ENCODE measurements around the gene ZEB2.

Gene ZEB2

DNA sequence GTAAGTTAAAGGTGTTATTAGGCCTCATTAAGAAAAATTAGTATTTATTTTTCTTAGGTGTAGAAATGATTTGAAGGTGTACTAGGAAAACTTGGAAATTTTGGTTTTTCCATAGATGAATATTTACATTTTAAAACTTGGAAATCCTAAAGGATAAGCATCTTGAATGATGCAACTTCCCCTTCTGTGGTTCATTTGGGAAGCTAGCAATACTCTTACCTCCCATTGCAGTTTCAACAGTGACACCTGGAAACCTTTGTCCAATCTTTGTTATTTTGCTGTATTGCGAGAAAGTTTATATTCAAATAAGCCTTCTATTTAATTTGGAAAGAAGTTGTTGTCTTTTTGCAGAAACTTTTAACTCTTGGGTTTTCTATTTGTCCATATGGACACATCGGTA is 68.5 kb downstream of the ZEB2 start:
- DNase-seq (ENCODE audit: low spot score), result no peak

DNA sequence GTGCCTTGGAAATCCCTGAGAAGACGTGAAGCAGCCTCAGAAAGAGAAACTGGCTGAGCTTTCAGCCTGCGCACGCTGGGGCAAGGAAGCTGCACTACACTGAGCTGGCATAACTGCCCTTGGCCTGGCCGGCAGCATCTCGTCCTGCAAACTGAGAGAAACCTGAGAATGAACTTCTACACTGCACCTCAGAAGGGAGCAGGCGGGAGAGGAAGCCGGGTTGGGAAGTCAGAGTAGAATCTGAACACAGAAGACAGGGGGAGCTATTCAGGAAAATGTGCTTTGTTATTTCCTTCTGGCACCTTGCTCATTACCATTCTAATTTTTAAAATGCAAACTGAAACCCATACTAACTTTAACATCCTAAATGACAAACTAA is 70.9 kb downstream of the ZEB2 start:
- DNase-seq (ENCODE audit: low spot score), result peak; percentile 52

DNA sequence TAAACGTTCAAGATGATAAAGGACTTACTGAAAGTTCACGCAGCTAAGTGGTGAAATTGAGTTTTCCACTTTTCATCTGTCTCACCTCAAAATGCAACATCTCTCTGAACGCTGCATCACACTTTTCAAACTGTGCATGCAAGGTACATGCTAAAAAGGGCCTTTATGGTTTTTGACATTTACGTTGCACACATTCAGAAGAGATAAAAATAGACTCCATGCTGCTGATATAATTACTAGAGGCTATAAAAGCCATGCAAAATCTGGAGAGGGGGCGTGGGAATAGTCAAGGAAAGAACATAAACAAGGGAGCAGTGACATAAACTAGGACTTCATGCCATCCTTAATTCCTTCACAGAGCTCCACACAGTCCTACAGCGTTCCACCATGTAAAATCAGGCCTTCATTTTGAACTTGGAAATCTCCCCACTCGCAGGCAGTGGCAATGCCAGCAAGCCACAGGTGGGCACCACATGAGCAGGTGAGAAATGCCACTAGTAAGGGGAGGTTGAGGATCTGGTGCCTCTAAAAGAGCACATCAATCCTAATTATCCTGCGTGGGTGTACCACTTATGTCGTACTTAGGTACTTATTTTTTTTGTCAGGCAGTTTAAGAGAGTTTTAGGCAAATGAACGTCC is 71.4 kb downstream of the ZEB2 start:
- DNase-seq (ENCODE audit: low spot score), result no peak

DNA sequence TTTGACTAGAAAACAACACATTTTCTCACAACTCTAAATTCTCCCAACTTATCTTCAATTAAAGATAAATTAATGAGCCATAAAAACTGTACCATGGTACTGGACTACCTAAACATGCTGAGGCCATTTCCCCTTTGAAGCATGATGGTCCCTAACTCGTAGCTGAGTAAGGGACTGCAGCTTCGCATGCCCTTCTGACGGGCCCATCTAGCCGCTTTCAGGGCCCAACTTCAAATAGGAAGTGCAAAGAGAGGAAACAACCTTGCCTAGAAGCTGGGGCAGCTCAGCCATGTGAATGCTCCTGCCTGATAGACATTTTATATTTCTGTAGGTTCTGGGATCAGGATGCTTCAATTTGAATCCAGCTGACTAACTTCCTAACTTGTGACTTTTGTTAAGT is 72.4 kb downstream of the ZEB2 start:
- DNase-seq (ENCODE audit: low spot score), result no peak

DNA sequence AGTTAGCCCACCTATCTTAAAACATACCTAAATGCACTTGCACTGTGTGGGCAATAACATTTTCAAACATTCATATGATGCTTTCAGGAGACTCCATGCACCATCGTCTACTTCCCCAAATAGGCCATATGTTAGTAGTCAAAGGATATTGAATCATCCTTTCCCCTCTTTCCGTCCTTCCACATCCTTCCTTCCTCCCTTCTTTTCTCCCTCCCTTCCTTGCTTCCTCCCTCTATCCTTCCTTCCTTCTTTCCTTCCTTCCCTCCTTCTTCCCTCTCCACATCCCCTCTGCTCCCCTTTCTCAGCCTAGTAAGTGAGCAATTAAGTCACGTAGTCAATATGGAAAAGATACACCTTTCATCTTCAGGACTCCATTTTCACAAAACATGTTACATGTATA is 73.8 kb downstream of the ZEB2 start:
- DNase-seq (ENCODE audit: low spot score), result no peak

DNA sequence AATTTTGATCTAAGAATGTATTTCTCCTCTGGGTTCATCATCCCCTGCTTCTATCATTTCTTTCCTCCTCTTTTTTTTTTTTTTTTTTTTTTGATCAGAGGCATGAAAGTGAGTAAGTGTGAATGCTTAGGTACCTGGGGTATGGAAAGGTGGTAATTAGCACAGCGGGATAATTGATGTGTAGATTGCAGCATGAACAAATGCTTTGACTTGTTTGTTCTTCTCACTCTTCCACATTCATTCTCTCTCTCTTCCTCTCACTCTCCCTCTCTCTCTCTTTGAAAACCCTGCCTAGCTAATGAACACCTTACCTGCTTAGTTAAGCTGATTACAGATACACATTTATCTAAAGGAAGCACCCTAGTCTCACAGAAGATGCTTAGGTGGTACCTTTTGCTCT is 74.7 kb downstream of the ZEB2 start:
- DNase-seq (ENCODE audit: low spot score), result no peak

DNA sequence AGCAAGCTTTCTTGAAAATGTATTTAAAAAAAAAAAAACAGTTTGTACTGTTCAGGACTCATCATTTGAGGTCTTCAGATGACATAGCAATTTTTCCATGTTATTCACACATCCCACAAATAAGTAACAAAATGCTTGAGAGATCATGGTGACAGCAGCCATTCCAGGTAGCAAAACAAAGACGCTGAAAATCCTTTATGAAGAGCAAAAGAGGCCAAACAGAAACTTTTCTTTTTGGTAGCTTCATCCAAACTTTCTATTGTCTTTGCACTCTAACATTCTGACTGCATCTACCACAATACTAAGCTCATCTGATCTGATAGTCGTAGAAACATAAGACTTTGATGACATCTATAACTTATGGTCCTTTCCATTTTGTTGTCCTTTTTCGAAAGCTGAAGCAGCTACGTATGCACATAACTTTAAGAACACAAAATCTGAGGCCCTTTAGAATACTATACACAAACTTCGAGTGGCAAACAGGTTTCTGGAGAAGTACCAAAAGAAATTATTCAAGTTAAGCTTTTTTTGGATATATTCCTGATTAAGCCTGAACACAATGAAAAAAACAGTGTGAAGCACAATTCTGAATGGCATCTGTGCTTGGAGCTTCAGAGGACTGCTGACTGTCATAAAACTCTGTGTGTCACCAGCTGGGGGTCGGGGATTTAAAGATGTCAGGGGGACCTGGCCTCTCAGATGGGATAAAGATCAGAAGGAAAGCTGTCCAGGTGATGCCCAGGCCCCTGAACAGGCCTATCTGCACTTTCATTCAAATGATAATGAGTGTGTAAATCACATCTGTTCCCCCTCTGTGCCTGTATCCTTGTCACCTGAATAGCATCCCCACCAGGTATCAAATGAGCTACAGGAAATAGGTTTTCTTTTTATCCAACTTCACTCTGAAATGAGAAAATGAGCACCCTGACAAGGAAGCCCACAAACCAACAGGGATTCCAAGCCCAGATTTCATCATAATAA is 75.8 kb downstream of the ZEB2 start:
- DNase-seq (ENCODE audit: low spot score), result peak; percentile 22

DNA sequence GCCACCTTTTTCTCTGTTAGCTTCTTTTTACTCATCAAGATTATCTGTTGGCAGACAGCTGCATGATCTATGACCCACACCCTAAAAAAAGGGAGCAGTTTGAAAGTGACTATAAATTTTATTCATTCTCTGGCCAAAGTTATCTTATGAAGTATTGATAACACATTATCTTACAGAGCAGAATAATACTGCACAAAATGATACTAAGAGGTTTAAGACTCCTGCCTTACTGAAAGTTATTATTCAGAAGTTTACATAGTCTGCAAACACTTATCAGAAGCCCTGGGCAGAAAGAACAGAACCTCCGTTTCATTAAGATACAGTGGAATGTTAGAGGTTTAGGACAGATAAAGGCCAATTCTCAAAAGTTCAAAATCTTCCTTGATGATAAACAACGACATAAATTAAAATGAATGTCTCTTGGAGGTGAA is 78.2 kb downstream of the ZEB2 start:
- DNase-seq (ENCODE audit: low spot score), result no peak

DNA sequence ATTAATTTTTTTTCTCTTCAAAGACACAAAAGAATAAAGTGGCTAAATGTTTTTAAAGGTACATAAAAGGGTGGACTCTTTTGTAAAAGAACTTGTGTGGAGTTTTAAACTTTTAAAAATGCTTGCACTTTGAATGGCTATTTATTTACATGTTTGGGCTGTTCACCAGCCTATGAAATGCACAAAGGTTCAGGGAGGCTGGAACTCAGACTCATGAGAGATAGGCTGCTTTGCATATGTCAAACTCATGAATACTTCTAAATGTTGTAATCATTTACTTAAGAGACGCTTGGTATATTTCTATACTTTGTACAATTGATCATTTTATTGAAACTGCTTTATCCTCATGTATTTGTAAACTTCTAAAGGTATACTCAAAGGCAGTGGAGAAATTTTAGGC is 79.9 kb downstream of the ZEB2 start:
- no peak for DNase-seq (ENCODE audit: low spot score)

DNA sequence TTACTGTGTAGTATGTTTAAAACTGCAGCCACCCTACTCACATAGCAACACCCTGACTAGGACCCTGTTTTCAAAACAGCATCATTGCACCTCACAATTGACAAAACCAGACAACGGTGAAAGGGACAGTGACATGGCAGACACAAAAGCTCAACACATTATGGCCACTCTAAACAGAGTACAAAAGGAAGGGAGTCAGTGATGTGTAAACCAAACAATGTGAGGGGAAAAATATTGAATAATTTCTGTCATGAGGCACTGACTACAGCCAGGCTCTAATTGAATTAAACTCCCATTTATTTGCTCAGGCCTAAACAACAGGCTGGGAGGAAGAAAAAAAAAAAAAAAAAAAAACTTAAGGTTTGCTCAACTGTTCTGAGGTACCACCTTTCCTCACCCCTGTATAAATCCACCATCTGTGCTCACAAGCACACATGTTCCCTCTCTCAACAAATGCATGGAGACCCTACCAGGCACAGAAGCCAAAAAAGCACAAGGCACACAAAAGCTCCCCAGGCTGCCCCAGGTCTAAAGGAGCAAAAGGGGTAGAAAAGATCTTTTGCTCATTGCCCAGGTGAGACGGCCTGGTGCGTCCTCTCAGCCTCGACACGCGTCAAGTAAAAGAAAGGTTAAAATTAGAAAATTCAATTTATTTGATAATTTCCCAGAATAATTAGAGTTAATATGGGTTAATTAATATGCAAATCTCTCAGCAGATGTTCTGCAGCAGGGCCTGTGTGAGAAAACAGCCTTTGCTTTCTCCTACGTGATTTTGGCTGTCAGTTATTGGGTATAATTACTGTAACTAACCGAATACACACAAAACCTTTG is 80.9 kb downstream of the ZEB2 start:
- DNase-seq (ENCODE audit: low spot score), result no peak

DNA sequence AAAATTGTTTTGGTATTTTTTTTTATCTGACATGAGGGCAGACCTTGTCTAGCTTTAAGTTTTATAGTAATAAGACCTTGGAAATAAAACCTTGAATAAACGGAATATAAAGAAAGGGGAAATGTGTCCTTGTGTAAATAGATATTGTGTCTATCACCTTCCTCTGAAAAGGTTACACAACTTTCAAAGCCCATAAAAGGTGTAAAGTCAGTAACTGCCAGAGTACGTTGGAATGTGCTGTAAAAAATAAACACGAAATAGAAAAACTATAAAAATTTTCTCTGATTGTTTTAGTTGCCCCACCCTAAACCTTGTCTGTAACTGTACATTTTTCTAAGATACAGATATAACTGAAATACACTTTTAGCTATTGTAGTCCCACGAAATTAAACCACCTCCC is 82.3 kb downstream of the ZEB2 start:
- no peak for DNase-seq (ENCODE audit: low spot score)

DNA sequence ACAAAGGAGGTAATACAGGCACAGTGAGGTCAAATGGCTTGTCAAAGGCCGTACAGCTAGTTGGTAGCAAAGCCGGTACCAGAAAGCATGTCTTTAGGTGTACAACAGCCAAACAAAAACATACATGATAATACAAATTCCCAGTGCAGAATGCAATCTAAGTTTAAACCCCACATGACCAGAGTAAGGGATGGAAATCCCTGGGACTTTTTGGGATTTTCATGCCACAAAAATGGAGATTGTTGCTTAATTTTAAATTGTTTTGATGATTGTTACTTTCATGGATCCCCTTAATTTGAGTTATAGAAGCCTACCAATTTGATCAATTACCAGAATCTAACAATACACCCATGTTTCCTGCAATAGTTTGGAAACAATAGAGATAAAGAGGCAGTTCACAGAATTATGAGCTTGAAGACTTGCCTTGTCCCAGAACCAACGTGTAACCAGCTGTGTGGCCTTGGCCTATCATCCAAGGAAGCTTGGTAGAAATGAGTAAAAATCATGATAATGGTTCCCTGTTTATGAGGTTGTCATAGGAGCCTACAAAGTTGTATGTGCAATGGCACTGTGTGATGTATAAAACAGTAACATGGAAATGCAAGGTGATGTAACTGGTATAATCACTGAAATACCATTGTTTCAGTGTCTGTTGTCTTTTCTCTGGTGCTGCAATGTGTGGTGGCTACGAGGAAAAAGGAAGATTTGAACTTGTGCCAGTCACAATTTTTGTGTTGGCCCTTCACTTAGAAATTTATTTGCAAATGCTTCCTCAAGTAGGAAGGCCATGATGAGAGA is 85.3 kb downstream of the ZEB2 start:
- DNase-seq (ENCODE audit: low spot score), result no peak

DNA sequence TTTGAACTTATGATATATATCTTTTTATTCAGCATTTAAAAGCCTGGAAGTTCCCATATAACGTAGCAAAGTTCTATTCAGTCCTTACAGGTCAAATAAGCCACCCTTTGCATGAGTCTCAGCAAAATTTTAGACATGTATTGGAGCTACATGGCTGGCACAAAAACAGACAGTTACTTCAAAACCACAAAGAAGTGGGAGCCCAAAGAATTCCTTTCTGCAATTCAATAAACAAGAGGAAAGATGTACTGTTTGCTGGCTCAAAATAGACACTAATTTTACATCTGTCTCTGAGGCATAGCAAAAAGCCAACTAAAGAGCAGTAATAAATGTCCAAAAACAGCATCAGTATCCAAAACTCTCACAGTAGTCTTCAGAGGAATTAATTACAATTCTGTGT is 87.0 kb downstream of the ZEB2 start:
- DNase-seq (ENCODE audit: low spot score), result no peak

DNA sequence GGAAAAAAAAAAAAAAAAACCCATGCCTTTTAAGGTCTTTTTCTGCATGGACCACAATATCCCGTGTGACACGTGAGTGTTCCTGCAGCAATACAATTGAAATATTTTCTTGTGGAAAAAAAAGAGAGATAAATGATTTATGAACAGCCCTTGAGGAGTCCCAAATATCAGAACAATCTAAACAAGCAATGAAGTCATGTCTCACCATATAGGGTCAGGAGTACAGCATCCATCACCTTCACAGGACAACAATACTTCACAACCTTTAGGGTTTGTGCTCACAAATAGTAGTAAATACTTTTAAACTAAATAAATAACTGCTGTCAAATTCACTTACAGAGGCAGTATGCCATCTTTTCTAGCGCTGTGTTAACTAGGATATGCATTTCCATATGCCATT is 87.9 kb downstream of the ZEB2 start:
- DNase-seq (ENCODE audit: low spot score), result no peak

DNA sequence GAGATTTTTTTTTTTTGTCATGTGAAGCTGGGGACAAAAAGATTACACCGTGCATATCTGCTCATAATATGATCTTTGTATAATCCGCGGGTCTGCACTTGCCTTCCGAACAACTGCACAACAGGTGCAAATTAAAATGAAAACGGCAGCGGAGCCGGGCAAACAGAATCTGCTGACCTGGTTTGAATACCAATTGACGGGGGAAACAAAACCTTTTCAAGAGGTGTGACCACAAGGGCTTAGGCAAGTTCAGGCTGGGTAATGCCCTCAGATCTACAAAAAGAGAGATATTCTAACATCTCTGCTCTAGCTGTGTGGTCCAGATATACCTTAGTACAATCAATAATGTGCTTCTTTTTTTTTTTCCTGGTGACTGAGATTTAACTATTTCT is 88.5 kb downstream of the ZEB2 start:
- DNase-seq (ENCODE audit: low spot score), result peak; percentile 16

DNA sequence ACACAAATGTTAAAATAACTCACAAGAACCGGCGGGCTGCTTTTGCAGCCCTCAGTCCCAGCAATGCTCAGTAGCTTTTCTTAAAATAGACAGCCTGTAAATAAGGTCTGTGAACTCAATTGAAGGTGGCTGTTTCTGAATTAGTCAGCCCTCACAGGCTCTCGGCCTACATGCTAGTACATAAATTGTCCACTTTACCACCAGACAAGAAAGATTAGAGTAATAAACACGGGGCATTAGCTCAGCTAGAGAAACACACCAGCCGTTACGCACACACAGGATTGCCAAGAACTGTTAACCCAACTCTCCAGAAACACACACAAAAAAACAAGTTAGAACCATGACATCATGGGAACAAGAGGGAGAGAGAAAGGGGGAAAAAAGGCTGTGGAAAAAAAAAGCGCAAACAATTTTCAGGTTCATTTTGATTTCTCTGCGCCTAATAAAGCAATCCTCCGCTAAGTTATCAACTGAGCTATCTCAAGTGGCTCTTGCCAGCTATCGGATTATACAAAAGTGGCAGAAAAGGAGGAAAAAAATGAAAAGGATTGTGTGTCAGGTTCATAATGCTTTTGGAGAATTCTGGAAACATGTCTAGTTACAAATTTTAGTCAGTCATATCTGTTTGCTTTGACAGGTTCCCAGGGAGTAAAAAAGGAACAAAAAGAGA is 89.1 kb downstream of the ZEB2 start:
- no peak for DNase-seq (ENCODE audit: low spot score)

DNA sequence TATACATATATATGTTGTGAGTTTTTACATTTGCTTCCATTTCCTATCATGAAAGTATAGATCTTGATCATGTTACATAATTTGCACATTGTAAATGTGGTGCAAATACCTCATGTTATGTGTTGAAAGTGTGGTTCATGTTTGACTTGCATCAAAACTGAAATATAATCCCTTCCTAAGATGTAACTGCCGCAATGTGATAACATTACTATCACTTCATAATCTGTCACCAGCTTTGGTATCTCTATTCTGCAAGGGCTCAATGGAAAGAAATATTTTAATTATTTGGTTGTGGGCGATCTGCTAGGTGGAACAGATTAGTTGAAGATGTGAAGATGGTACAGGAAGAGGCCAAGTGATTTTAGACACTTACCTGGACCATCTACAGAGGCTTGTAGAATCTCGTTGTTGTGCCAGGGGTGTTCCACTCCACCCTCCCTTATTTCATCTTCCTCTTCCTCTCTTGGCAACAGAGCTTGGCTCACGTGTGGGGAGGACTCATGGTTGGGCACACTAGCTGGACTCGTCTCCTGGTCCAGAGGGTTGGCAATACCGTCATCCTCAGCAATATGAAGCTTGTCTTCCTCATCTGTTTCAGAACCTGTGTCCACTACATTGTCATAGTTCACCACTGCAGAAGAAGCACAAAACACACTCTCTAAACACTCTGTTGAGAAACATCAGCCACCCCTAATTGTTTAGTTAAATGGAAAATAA is 90.4 kb downstream of the ZEB2 start:
- DNase-seq (ENCODE audit: low spot score), result no peak

DNA sequence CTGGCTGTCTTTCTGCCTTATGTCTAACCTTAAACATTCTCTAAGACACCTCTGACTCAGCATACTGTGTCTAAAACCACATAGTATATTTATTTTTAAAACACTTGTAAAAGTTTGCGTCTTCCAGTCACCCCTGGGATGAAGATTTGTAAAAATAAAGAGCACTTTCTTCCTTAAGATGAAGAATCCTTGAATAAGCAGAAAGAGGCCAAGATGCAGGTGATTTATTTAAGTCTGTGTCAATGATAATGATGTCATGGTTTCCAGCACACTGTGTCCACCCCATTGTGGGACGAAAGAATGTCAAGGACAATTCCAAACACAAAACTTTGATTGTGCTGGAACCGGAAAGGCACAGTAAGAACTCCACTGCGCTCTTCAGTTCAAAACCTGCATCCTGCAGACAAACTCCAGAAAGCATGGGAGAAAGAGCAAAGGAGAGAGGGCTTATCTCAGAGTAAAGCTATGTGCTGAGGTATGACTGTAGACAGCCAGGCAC is 92.9 kb downstream of the ZEB2 start:
- DNase-seq (ENCODE audit: low spot score), result no peak

DNA sequence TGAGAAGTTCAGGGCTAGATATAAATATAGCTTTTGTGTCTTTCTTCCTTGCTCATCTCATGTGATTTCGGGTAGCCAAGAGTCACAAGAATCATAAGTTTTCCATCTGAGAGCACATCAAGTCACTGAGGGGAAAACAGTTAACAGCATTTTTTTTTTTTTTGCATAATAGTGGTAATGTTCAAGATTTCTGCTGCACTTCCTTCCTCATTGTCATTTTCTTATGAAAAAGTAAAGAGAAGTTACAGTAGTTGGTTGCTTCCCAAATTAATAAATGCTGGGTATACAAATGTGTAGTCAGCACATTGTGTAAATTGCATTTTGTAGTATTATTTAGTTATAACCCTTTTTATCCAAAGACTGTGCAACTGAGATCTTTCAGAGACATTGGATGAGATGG is 93.6 kb downstream of the ZEB2 start:
- no peak for DNase-seq (ENCODE audit: low spot score)

DNA sequence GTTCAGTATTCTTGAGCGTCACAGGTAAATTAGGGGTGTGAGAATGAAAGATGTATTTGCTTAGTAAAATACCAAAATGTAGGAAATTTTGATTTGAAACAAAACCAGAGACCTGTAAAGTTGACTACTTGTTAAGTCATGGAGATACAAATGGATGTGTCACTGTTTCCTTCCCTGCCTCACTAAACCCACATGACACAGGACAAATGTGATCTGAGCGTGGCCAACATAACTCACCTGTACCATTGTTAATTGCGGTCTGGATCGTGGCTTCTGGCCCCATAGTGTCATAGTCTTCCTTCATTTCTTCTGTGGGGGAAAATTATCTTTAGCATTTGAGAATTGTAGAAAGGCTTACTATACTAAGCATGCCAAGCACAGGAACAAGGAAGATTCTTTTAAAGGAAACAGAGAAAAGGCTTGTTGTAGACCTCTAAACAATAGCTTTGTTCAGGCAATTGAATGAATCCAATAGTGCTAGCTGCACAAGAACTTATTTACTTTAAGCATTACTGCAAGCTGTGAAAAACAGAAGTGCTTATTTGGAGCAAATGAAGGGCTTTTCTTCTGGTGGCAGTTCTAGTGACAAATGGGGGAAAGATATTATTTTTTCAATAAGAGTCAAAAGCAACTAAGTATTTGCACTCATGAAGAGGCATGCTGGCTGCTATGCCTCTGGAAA is 95.2 kb downstream of the ZEB2 start:
- no peak for DNase-seq (ENCODE audit: low spot score)

Measured in iPS-NIHi11 (cell line).